Eye (tissue), 1 donor: Measurements from ENCODE around the gene PEAK1.
"Not testable (repeated sequence)": the region's sequence is repeated elsewhere in the genome, so short reads cannot be mapped to it uniquely, and the experiment has no call there.

ENCODE experiments used
- DNase-seq: peaks from one replicate; pipeline ENCODE4 v3.0.0-alpha.2; 2015

The PEAK1 gene

DNA sequence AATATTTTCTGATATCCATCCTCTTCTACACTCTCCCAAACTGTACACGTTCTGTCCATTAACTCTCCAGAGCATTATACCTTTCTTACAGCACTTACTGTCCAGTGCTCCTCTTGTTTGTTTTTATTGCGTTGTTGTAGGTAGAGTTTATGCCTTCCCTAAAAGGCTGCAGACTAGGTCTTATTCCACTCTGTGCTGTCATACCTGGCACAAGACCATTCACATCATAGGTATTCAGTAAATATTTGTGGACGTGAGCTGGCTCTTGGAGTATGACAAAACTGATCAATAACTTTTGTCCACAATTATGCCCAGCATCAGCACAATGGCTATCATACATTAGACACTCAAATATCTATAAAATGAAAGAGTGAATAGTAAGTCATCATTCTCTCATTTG, 5.2 kb upstream of the PEAK1 start:
- DNase-seq = no peak

DNA sequence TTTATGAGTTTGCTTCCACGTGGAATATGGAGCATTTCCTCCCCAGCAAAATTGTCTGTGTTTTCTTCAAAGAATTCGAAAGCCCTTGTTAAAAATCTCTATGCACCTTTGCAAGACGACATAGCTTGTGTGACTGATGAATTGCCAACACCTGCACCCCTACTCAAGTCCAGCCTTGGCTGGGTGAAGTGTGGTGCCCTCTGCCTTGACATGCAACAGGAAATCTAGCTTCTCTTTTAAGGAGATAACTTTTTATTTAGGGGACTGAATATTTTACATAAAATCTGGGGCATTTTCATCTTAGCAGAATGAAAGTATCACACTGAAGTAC, 1.4 kb upstream of the PEAK1 start:
- no peak for DNase-seq

DNA sequence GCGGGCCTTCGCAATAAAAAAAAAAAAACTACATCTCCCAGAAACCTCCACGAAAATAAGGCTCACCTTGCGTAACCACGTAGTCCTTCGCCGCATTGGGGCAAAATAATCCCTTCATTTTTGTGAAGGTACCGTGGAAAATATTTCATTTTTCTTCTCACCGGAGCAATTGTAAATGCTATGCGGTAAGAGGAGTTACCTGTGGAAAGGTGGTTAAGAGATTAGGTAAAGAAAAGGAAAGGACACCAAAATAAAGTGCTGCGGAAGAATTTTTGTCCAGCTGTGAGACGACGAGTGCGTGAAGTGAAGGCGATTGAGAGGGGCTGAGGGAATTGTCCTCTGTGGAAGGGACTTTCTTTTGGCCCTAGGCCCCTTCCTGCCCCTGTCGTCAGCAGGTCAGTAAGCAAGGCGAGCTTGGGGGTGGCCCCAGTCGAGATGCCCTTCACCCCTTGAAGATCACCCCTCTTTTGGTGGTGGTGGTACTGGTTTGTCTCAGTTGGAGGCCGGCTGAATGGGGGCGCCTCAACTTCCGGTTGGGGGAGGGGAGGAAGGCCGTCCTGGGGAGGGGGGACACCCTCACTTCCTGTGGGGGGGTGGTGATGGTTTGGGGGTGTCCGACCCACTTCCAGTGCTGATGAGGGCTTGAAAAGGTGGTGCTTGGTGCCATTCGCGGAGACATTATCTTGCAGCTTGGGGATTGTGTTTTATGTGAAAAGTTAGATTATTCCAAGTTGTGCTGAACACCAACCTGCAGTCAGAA, 886 bp upstream of the PEAK1 start, which contains the start of gene HMG20A:
Gene HMG20A (plus strand): TSS at position 279 of the 760 bp plus-strand sequence. CDS start 37,520 bp downstream, outside the sequence.
- DNase-seq = peak; percentile 97

DNA sequence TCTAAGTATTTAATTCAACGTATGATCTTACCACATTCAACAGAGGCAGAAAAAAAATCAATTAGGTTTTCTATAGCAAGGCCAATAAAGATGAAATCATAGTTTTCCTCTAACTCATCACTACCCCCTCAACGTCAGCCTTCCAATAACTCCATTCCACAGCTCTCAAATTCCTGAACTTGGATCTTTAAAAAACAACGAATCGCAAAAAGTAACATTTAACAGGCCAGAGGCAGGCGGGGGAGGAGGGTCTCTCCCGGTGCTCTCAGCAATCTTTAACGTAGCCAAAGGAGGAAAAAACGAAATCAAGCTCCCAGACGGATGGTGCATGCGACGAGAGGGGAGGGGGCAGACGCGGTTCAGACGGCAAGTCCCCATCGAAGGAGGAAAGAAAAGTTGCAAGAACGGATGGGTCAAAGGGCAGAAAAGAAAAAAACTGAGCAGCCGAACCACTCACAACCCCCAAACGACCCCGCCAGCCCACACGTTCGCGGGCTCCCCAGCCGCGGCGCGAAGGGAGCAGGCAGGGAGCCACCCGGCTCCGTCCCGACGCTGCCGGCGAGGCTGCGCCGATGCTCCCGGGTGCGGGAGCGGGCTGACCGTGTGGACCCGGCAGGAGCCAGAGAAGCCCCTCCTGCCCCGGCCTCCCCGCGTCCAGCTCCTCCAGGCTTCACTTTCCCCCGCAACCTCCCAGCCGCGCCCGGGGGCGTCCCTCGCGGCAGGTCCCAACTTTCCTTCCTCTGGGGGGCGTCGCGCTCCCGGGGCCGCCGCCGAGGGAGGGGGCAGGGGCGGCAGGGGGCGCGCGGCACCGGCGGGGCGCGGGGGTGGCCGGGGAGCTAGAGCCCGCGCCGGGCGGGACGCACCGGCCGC, 703 bp downstream of the PEAK1 start:
- peak; percentile 81 for DNase-seq

DNA sequence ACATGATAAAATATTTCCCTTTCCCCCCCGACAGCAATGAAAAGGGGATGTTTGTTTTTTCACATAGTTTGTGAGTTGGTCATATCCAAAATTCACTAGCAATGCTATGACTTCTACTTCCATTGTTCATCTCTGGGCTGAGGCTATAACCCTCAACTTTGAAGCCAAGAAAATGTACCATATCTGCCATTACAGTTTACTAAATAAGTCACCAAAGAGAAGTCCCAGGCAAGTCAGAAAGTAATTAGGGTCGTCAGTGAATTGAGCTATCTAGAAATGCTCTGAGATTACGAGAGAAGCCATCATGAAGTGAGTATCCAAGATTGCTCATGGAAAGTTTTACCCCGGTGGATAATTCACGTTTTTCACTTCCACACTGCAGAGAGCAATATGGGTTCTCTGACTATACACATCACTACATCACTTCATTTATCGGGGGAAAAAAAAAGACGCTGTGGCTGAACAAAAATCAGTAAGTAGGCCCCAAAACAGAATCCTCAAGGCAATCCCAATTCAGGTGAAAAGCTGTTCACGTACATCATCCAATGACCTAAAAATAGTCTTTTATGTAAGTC, 1.4 kb downstream of the PEAK1 start:
- DNase-seq = no peak

DNA sequence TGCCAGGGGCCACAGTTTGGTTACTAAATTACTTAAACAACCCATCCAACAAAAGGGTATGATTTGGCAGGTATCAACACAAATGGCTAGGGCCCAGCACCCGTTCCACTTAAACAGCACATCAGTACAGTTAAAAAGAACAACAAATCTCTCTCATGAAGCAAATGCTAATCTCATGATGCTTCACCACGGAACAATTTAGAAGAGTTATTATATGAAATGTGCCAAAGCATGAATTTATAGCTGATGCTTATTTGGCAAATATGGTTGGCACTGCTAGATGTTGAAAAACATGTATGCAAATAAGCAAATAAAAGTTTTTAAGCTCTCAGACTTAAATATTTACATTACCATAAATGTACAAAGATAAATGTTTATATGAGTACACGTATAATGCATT, 2.3 kb downstream of the PEAK1 start:
- no peak for DNase-seq

DNA sequence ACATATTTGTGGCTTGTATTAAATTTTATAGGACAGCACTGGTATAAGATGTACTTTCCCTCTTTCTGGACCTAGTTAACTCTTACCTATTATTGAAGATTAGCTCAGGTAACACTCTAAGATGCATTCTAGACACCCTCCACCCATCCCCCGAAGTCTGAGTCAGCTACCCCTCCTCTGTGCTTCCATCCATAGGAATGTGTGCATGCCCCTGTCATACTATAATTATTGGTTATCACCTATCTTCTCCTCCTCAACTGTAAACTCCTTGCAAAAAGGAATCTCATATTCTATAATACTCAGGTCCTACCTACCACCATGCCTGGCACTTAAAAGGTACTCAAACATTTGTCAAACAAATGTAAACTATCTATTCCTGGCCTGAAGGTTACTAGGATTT, 3.0 kb downstream of the PEAK1 start:
- no peak for DNase-seq

DNA sequence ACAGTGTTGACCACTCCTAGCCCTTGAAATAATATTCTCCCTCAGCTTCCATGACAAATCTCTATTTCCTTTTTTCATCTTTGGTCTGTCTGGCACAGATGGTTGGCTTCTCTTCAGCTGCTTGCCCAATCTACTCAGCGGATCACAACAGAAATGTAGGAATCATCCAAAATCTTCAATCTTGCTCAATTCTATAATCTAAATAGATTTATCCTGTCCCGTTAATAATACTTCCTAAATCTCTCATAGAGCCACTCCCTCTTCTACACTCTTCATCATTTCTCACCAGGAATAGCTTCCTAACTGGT, 3.8 kb downstream of the PEAK1 start:
- no peak for DNase-seq

DNA sequence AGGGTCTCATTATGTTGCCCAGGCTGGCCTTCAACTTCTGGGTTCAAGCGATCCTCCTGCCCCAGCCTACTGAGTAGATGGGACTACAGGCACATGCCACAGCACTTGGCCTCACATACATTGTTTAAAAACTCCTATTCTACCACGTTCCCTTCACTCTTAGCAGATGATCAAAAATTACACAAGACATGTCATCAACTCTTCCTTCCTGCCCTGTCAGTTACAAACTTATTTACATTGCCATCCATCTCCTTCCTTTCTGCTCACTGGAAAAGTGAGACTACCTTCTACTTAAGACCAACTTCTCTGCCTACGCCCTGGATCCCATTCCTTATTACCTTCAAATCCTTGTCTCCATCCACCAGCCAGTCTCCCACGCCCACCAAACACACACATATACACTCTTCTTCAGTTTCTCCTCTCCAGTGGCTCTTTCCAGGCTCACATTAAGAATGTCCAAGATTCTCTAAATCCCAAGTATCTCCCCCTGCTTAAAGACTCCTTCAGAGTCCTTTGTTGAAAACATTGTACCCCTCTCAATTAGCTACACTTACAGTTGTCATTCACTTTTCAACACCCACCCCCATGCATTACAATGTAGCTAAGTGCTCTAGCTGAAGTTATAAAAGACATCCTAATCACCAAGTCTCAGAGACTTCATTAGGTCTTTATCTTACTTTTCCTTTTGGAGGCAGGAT, 4.3 kb downstream of the PEAK1 start:
- no peak for DNase-seq

DNA sequence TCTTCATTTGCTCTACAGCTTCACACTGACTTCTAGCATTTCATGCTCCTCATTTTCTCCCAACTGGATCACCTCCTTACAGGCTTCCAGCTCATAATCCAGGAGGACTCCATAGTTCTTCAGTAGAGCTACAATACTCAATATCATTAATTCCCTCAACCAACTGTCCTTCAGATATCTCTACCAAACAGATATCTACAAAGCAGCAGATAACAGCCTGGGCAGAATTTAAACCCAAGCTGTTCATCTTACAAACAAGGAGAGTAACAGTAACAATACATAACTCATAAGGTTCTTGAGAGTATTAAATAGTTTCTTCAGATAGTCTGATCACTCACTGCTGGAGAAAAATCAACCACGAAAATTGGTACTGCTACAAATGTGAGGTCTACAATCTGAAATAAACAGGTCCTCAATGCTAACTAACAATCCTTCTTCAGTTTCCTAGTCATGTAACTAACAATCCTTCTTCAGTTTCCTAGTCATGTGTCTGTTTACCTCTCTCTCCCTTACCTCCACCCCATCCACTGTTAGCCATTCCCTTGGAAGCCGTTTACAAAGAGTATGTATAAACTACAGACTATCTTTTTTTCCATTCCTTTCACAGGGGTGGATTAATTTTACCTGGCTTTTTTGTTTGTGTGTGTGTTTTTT, 5.0 kb downstream of the PEAK1 start:
- DNase-seq = no peak

DNA sequence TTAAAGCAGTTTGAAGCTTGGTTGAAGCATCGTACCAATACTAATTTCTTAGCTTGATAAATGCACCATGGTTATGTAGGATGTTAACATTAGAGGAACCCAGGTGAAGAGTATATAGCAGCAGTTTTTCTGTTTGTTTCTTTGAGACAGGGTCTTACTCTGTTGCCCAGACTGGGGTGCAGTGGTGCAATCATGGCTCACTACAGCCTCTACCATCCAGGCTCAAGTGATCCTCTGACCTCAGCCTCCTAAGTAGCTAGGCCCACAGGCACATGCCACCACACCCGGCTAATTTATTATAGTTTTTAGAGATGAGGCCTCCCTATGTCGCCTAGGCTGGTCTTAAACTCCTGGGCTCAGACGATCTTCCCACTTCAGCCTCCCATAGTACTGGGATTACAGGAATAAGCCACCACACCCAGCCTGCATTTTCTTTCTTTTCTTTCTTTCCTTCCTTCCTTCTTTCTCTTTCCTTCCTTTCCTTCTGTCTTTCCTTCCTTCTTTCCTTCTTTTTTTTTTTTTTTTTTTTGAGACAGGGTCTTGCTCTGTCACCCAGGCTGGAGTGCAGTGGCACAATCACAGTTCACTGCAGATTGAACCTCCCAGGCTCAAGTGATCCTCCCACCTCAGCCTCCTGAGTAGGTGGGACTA, 6.1 kb downstream of the PEAK1 start:
- DNase-seq = no peak

DNA sequence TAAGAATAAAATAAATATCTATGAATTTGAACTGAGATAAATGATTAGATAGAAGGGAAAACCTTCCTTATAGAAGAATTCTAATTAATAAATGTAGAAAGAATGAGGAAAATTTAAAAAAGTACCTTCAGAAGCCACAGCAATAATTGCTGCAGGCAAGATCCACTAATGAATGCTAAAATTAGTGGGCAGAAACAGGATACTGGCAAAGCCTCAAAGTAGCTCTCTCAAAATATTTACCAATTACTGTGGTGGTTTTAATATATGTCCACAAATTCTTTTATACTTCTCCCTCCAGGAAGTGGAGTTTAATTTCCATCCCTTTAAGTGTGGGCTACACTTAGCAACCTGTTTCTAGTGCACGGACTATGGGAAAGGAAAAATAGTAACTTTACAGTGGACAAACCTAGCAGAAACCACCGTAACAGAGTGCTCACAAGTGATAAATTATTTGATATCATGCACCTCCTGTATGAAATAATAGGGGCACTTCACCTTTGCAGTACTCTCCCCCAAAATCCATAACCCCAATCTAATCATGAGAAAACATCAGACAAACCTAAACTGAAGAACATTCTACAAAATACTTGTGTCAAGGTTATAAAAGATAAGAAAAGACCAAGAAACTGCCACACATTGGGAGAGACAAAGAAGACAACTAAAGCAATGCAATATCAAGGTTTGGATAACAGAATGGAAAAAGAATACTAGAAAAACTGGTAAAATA, 6.8 kb downstream of the PEAK1 start:
- no peak for DNase-seq

DNA sequence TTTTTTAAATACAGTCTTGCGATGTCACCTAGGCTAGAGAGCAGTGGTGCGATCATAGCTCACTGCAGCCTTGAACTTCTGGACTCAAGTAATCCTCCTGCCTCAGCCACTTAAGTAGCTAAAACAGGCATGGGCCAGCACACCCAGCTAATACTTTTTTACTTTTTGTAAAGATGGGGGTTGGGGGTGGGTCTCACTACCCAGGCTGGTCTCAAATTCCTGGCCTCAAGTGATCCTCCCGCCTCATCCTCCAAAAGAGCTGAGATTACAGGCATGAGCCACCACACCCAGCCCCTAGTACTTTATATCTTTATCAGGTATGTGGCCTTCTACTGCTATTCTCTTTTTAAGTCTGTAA, 8.3 kb downstream of the PEAK1 start:
- no peak for DNase-seq

DNA sequence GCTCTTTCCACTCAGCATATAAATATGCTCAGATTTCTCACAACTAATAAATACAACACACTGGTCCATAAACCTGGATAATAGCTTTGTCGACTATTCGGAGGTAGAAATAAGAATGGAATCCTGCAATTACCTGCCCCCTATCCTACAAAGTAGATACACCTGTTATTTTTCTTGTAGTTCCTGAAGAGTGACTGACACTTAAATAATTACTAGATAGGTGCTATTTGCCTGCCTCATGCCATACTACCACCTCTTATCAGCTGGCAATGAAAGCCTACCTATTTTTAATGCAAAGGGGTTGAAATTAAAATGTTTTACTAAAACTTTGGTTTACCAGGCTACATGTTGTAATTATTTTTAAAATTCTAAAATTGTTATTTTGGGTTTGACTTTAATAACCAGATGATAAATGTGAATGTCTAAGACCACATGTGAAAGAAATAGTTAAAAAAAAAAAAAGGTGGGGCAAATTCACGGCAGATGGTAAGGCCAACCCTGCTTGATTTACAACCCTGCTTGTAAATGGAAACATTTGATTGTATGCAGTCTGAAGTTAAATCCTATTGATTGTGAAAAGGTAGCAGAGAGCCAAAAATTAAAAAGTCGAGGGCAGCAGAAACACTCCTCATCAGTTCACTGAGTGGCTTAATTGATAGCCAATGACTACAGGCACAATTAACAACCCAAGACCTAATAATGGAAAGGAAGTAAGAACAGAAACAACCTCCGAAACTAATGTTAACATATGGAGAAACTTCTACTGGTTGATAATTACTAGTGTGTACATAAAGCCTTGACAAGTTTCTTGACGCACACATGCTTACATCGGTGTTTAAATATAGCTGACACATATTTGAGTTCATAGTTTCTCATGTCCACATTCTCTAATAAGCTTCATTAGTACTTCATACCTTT, 8.9 kb downstream of the PEAK1 start:
- no peak for DNase-seq

DNA sequence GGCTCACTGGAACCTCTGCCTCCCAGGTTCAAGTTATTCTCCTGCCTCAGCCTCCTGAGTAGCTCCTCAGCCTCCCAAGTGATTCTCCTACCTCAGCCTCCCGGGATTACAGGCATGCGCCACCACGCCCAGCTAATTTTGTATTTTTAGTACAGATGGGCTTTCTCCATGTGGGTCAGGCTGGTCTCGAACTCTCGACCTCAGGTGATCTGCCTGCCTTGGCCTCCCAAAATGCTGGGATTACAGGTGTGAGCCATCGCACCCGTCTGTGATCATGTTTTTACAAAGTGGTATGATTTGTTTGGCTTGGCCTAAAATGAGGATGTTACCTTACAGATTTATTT, 9.8 kb downstream of the PEAK1 start:
- not testable (repeated sequence) for DNase-seq

DNA sequence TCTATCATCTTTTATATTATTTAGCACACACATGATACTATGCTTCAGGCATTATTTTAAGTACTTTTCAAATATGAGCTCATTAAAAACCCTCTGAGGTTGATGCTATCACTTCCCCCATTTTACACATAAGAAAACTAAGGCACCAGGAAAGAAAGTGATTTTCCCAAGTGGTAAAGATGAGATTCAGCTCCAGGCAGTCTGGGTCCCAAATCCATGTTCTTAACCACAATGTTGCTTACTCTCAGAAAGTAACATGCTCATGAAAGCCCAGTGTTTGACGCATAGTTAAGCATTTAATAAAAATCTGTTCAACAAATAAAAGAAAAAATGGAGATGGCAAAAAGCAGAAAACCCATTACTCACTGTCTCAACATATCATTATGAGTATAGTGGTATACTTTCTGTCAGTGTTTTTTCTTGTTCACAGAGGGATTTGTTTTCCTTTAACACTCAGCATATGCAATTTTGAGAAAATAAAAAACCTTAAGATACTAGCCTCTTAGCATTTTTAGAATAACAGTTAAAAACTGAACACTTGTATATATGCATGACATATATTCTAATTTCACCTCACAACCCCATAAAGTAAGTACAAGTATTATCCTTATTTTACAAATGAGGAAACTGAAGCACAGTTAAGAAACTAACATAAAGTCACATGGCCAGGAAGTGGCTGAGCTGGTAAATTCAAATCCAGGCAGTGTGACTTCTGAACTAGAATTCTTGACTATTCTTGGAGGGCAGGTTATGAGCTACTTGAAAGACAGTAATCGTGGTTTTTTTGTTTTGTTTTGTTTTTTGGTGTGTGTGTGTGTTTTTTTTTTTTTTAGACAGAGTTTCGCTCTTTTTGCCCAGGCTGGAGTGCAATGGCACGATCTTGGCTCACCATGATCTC, 10.4 kb downstream of the PEAK1 start:
- no peak for DNase-seq

DNA sequence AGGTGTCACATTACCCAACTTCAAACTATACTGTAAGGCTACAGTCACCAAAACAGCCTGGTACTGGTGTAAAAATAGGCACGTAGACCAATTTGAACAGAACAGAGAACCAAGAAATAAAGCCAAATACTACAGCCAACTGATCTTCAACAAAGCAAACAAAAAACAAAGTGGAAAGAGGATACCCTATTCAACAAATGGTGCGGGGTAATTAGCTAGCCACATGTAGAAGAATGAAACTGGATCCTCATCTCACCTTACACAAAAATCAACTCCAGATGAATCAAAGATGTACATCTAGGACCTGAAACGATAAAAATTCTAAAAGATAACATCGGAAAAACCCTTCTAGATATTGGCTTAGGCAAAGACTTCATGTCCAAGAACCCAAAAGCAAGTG, 13.1 kb downstream of the PEAK1 start:
- no peak for DNase-seq

DNA sequence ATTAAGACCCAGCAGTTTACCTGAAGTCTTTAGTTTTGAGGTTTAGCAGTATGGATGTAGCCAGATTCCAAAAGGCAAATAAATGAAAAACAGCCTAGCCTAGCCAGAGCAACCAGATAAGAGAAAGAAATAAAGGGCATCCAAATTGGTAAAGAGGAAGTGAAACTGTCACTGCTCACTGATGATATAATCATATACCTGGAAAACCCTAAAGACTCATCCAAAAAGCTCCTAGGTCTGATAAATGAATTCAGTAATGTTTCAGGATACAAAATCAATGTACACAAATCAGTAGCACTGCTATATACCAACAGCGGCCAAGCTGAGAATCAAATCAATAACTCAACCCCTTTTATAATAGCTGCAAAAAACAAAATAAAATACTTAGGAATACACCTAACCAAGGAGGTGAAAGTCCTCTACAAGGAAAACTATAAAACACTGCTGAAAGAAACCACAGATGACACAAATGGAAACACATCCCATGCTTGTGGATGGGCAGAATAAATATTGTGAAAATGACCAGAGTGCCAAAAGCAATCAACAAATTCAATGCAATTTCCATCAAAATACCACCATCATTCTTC, 13.6 kb downstream of the PEAK1 start:
- DNase-seq = not testable (repeated sequence)

DNA sequence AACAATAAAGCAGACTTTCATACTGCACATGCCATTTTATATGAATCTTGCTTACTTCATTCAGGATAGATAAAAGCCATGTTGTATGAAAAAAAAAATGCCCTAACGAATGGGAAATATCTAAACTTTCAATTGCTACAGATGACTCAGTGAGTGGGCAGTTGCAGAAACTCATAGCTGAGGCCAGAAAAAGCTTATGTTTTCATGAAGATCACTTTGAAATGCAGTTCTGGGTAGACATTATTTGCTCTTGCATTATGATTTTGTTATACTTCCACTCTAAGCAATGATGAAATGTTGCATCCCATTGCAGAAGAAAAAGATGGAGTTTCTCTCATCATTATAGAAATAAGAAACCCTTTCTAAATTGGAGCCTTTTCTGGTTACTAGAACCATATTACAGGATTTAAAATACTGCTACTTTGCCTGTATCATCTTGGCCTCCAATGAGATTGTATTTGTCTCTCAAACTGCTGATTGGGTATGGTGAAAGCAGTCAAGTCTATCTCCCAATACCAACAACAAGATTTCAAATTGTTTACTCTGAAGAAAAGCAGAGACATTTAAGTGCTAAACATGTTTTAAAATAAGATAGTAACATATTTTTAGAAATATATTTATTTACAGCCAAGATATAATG, 17.0 kb downstream of the PEAK1 start:
- DNase-seq = no peak
